HG03066 (cell line): ENCODE measurements around the gene JMJD8.
"Not testable (repeated sequence)": the region's sequence is repeated elsewhere in the genome, so short reads cannot be mapped to it uniquely, and the experiment has no call there.

Source experiments
- ATAC-seq: cut with Tn5 transposase; IDR thresholded peaks from one replicate; pipeline ENCODE4 v1.9.1; 2021; ENCODE audit warnings: low read depth; ENCODE audit not compliant: unreplicated experiment

JMJD8 gene

GRCh38 chr16:722835-723633 is 38.9 kb upstream of the JMJD8 start:
- no peak for ATAC-seq

- no peak for ATAC-seq
Observed at GRCh38 chr16:721765-722540, 37.8 kb upstream of the JMJD8 start.

- ATAC-seq: peak; percentile 70
Observed at GRCh38 chr16:720990-721764, 37.0 kb upstream of the JMJD8 start, which contains the start of gene ANTKMT. Gene ANTKMT (plus strand): TSS chr16:721146. CDS start chr16:721275, 129 bp downstream.

- peak; percentile 33 for ATAC-seq
Observed at GRCh38 chr16:720447-720989, 36.4 kb upstream of the JMJD8 start.

GRCh38 chr16:719815-720446 is 35.8 kb upstream of the JMJD8 start:
- ATAC-seq: no peak

- ATAC-seq: no peak
Observed at GRCh38 chr16:718922-719321, 34.8 kb upstream of the JMJD8 start.

- no peak for ATAC-seq
Observed at GRCh38 chr16:718389-718788, 34.3 kb upstream of the JMJD8 start.

- ATAC-seq: no peak
Observed at GRCh38 chr16:717450-718245, 33.5 kb upstream of the JMJD8 start.

GRCh38 chr16:716768-717325 is 32.7 kb upstream of the JMJD8 start:
- ATAC-seq: no peak

- no peak for ATAC-seq
Observed at GRCh38 chr16:716200-716568, 32.0 kb upstream of the JMJD8 start.

- ATAC-seq: no peak
Observed at GRCh38 chr16:715477-716199, 31.5 kb upstream of the JMJD8 start.

GRCh38 chr16:714558-715476 is 30.7 kb upstream of the JMJD8 start, which contains the start of gene METRN:
Gene METRN (plus strand): TSS chr16:715118. CDS start chr16:715290, 172 bp downstream.
- peak; percentile 56 for ATAC-seq

- no peak for ATAC-seq
Observed at GRCh38 chr16:714079-714478, 29.9 kb upstream of the JMJD8 start.

- ATAC-seq: not testable (repeated sequence)
Observed at GRCh38 chr16:712740-713250, 28.7 kb upstream of the JMJD8 start.

GRCh38 chr16:711548-712320 is 27.6 kb upstream of the JMJD8 start:
- no peak for ATAC-seq

GRCh38 chr16:711084-711483 is 26.9 kb upstream of the JMJD8 start:
- no peak for ATAC-seq
